ENCODE measurements around the gene NPTXR. TPM values are rescaled to one million over a fixed set of nuclear protein-coding genes. Genes with fewer than 3 reads are reported as not detected.
"Not testable (repeated sequence)": the region's sequence is repeated elsewhere in the genome, so short reads cannot be mapped to it uniquely, and the experiment has no call there.

The NPTXR gene
- total RNA-seq, 4 donors from 2014 or later, result 7.9 to 21.7 (median 12.5) TPM

- Histone ChIP-seq H3K27ac (no peak overlapping the region), H3K36me3 (no peaks in the 10 kb centered on the region), H3K9me3 (no peaks in the 10 kb centered on the region), H3K4me3 (no peak overlapping the region), H3K27me3 (no peaks in the 10 kb centered on the region), H3K4me1 (no peaks in the 10 kb centered on the region)
- TF ChIP-seq CTCF (IDR thresholded peaks at IDR 0.05) (no peak), POLR2A (IDR thresholded peaks at IDR 0.05) (no peak), EP300 (IDR thresholded peaks at IDR 0.05) (no peak), POLR2AphosphoS5 (IDR thresholded peaks at IDR 0.05) (no peak)
- WGBS, 2 donors (ENCODE audit: low coverage in 1 of 2), result 84 to 87% methylated on average over 3 to 6 of the region's 6 CpGs
- ATAC-seq, result no peak
These were observed 26.6 kb downstream of the NPTXR start for GRCh38 chr22:38817196-38817595.

GRCh38 chr22:38815842-38816241 is 28.0 kb downstream of the NPTXR start:
- no peak for TF ChIP-seq POLR2A (IDR thresholded peaks at IDR 0.05)
- TF ChIP-seq CTCF (IDR thresholded peaks at IDR 0.05), result no peak
- no peak for TF ChIP-seq POLR2AphosphoS5 (IDR thresholded peaks at IDR 0.05)
- no peak for TF ChIP-seq EP300 (IDR thresholded peaks at IDR 0.05)
- WGBS, 2 donors (ENCODE audit: low coverage in 1 of 2), result 63% methylated on average over 1 of the region's 1 CpG; no CpG with 5 or more reads in 1 of the 2 donors
- H3K36me3 ChIP-seq, result no peaks in the 10 kb centered on the region
- peaks cover 0 to under 1% (median 0%) of the 10 kb centered on the region in 3 donors for H3K9me3 ChIP-seq
- no peak overlapping the region for H3K4me3 ChIP-seq
- H3K27me3 ChIP-seq, result no peaks in the 10 kb centered on the region
- no peaks in the 10 kb centered on the region for H3K4me1 ChIP-seq
- H3K27ac ChIP-seq, result no peak overlapping the region
- ATAC-seq, result no peak

GRCh38 chr22:38811241-38811640 is 32.6 kb downstream of the NPTXR start:
- no peak overlapping the region for H3K27ac ChIP-seq
- H3K27me3 ChIP-seq, result no peaks in the 10 kb centered on the region
- no peak overlapping the region for H3K4me3 ChIP-seq
- peaks cover 0 to 13% (median 0%) of the 10 kb centered on the region in 3 donors for H3K9me3 ChIP-seq
- no peak for ATAC-seq
- H3K4me1 ChIP-seq, result no peaks in the 10 kb centered on the region
- H3K36me3 ChIP-seq, result no peaks in the 10 kb centered on the region
- WGBS, 2 donors (ENCODE audit: low coverage in 1 of 2), result 93 to 96% methylated on average over 2 of the region's 2 CpGs
- TF ChIP-seq CTCF (IDR thresholded peaks at IDR 0.05) (no peak), POLR2A (IDR thresholded peaks at IDR 0.05) (no peak), EP300 (IDR thresholded peaks at IDR 0.05) (no peak), POLR2AphosphoS5 (IDR thresholded peaks at IDR 0.05) (no peak)

GRCh38 chr22:38805041-38805593 is 38.7 kb downstream of the NPTXR start:
- H3K9me3 ChIP-seq, H3K4me3 ChIP-seq, H3K27me3 ChIP-seq, ATAC-seq, H3K36me3 ChIP-seq, H3K4me1 ChIP-seq, H3K27ac ChIP-seq: not testable (repeated sequence)
- WGBS, 2 donors (ENCODE audit: low coverage in 1 of 2), result 65 to 67% methylated on average over 4 to 7 of the region's 8 CpGs

- Histone ChIP-seq H3K4me3 (no peak overlapping the region), H3K9me3 (no peaks in the 10 kb centered on the region), H3K36me3 (no peaks in the 10 kb centered on the region), H3K27ac (peak overlapping the region in 1 of 4 donors; percentile 29), H3K27me3 (no peaks in the 10 kb centered on the region), H3K4me1 (peaks cover 0 to 8% (median 0%) of the 10 kb centered on the region in 3 donors)
- peak; percentile 95 for ATAC-seq
- no peak for TF ChIP-seq CTCF (IDR thresholded peaks at IDR 0.05)
- TF ChIP-seq POLR2AphosphoS5 (IDR thresholded peaks at IDR 0.05), result peak; percentile 23
- WGBS, 2 donors (ENCODE audit: low coverage in 1 of 2), result 0 to 31% methylated on average over 3 to 7 of the region's 10 CpGs
These were observed 41.1 kb downstream of the NPTXR start for GRCh38 chr22:38802671-38803121.
